ENCODE results near the gene EP300.

GRCh38 chr22:41085842-41086241, 6.5 kb upstream of the EP300 start:
- no peak for TF ChIP-seq MXI1 (conservative IDR thresholded peaks at IDR 0.05; ENCODE audit: poor library complexity, severe bottlenecking)
- no peak for TF ChIP-seq CTCF (IDR thresholded peaks at IDR 0.05; ENCODE audit: poor library complexity, severe bottlenecking)
- no peak for TF ChIP-seq POLR2AphosphoS5 (IDR thresholded peaks at IDR 0.05)
- TF ChIP-seq EZH2 (IDR thresholded peaks at IDR 0.05; ENCODE audit: borderline replicate concordance, insufficient read depth, low read length, poor library complexity, severe bottlenecking) = no peak
- no peak for TF ChIP-seq REST (IDR thresholded peaks at IDR 0.05; ENCODE audit: borderline replicate concordance)
- no peak for TF ChIP-seq EP300 (conservative IDR thresholded peaks at IDR 0.05; ENCODE audit: poor library complexity, severe bottlenecking)
- no peak for TF ChIP-seq TAF1 (IDR thresholded peaks at IDR 0.05; ENCODE audit: low read depth)
- no peak for TF ChIP-seq SMC3 (conservative IDR thresholded peaks at IDR 0.05; ENCODE audit: poor library complexity)
